NCI-H2196 (cell line): ENCODE data around the gene CHID1.

Experiments
- DNase-seq: peaks from one replicate; lab custom pipeline; 2025; ENCODE audit not compliant: unreplicated experiment; lab: John Stamatoyannopoulos, UW

CHID1 gene

GRCh38 chr11:826227-826621 is 84.4 kb downstream of the CHID1 start:
- no peak for DNase-seq

- no peak for DNase-seq
Observed at GRCh38 chr11:825366-826226, 85.0 kb downstream of the CHID1 start.

GRCh38 chr11:824942-825341 is 85.7 kb downstream of the CHID1 start:
- DNase-seq: peak; percentile 36

GRCh38 chr11:824292-824880 is 86.2 kb downstream of the CHID1 start:
- DNase-seq: peak; percentile 80

GRCh38 chr11:823441-824291 is 86.9 kb downstream of the CHID1 start:
- DNase-seq: no peak

GRCh38 chr11:821512-822371 is 88.9 kb downstream of the CHID1 start:
- DNase-seq: no peak

- peak; percentile 28 for DNase-seq
Observed at GRCh38 chr11:820655-821511, 89.7 kb downstream of the CHID1 start.

GRCh38 chr11:819943-820649 is 90.5 kb downstream of the CHID1 start:
- peak; percentile 95 for DNase-seq

- peak; percentile 91 for DNase-seq
Observed at GRCh38 chr11:819129-819931, 91.3 kb downstream of the CHID1 start.

GRCh38 chr11:818396-819128 is 92.0 kb downstream of the CHID1 start, which contains the start of gene PNPLA2:
Gene PNPLA2, plus strand, starts transcription at chr11:818914. Its CDS starts 805 bp downstream, at chr11:819719.
- DNase-seq: no peak
